Measurements from ENCODE around the gene WDR82. TPM values are rescaled to one million over a fixed set of nuclear protein-coding genes. Genes with fewer than 3 reads are reported as not detected.

The WDR82 gene
- total RNA-seq, 4 donors from 2014 or later = 46.7 to 57.6 (median 52.5) TPM

DNA sequence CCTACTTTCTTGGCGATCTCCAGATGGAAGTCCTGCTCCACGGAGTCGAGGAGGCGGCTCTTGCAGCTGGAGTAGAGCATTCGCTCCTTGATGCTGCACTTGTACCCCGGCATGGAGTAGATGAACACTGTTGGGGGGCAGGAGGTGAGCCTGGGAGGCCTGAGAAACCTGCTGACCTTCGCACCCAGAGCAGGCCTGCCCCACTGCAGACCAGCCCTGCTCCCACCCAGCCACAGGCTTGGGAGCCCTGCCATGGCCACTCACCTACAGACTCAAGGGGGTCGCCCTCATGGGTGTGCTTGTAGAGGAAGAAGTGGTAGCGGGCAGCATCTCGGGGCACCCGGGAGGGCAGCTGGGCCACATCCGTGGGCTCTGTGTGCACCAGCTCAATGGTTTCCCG is 48.8 kb downstream of the WDR82 start:
- Histone ChIP-seq H3K4me1 (peaks cover 4% of the 10 kb centered on the region), H3K9me3 (no peaks in the 10 kb centered on the region), H3K4me3 (no peak overlapping the region), H3K36me3 (peaks cover 62% of the 10 kb centered on the region), H3K27ac (no peak overlapping the region), H3K27me3 (no peaks in the 10 kb centered on the region)
- DNase-seq (ENCODE audit: low spot score in 2 of 2) = no peak
- no peak for TF ChIP-seq EP300 (IDR thresholded peaks at IDR 0.05)
- TF ChIP-seq POLR2AphosphoS5 (IDR thresholded peaks at IDR 0.05) = no peak
- TF ChIP-seq POLR2A (IDR thresholded peaks at IDR 0.05) = no peak
- TF ChIP-seq, protein P1, sequence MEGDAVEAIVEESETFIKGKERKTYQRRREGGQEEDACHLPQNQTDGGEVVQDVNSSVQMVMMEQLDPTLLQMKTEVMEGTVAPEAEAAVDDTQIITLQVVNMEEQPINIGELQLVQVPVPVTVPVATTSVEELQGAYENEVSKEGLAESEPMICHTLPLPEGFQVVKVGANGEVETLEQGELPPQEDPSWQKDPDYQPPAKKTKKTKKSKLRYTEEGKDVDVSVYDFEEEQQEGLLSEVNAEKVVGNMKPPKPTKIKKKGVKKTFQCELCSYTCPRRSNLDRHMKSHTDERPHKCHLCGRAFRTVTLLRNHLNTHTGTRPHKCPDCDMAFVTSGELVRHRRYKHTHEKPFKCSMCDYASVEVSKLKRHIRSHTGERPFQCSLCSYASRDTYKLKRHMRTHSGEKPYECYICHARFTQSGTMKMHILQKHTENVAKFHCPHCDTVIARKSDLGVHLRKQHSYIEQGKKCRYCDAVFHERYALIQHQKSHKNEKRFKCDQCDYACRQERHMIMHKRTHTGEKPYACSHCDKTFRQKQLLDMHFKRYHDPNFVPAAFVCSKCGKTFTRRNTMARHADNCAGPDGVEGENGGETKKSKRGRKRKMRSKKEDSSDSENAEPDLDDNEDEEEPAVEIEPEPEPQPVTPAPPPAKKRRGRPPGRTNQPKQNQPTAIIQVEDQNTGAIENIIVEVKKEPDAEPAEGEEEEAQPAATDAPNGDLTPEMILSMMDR (IDR thresholded peaks at IDR 0.05) = no peak
- WGBS = 98% methylated on average over 10 of the region's 13 CpGs

DNA sequence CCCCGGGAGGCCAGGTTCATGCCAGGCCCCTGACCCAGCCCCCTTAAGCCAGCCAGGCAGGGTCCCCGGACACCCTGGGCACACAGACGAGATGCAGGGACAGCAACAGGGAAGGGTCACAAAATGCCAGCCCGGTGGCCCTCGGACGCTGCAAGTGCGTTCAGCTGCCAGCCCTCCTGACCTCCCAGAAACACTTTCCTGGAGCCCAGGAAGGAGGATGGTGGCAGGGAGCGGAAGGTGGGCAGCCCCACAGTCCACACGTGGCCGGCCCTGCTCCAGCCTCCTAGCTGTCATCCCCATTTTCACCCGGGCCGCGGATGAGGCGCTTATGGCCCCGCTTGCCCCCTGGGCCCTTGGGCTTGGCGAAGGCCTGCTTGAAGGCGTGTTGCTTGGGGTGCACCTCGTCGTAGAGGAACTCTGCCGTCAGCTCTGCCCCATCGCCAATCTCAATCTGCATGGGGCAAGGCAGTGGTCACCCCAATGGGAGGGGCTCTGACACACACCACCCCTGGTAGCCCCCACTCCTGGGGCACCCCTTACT is 49.6 kb downstream of the WDR82 start:
- Histone ChIP-seq H3K27ac (no peak overlapping the region), H3K36me3 (peaks cover 54% of the 10 kb centered on the region), H3K4me3 (no peak overlapping the region), H3K27me3 (no peaks in the 10 kb centered on the region), H3K9me3 (no peaks in the 10 kb centered on the region), H3K4me1 (peaks cover 4% of the 10 kb centered on the region)
- DNase-seq (ENCODE audit: low spot score in 2 of 2) = no peak
- 89% methylated on average over 13 of the region's 21 CpGs for WGBS
- TF ChIP-seq POLR2A (IDR thresholded peaks at IDR 0.05) = no peak
- TF ChIP-seq EP300 (IDR thresholded peaks at IDR 0.05) = no peak
- no peak for TF ChIP-seq POLR2AphosphoS5 (IDR thresholded peaks at IDR 0.05)
- TF ChIP-seq, protein P1 (IDR thresholded peaks at IDR 0.05) = no peak

DNA sequence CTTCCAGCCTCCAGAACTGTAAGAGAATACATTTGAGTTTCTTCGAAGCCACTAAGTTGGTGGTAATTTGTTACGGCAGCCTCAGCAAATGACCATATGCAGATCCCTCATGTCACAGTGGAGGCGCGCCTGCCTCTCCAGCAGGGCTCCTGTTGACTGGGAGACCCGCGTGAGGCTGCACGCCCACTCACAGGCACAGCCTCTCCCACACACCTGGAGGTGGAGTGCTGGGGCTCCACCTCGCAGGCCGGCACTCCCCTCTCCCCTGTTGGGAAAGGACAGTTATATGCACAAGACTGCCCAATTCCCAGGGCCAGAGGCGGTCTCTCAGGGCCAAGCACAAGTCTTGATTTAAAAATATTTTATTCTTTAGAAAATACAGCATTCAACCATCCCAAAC is 50.2 kb downstream of the WDR82 start:
- no peak overlapping the region for H3K4me3 ChIP-seq
- peaks cover 54% of the 10 kb centered on the region for H3K36me3 ChIP-seq
- no peaks in the 10 kb centered on the region for H3K9me3 ChIP-seq
- TF ChIP-seq, protein P1 (IDR thresholded peaks at IDR 0.05) = no peak
- TF ChIP-seq EP300 (IDR thresholded peaks at IDR 0.05) (no peak), POLR2A (IDR thresholded peaks at IDR 0.05) (no peak), POLR2AphosphoS5 (IDR thresholded peaks at IDR 0.05) (no peak)
- H3K27ac ChIP-seq = no peak overlapping the region
- H3K27me3 ChIP-seq = no peaks in the 10 kb centered on the region
- DNase-seq (ENCODE audit: low spot score in 2 of 2) = no peak
- WGBS = 89% methylated on average over 3 of the region's 10 CpGs
- H3K4me1 ChIP-seq = peaks cover 4% of the 10 kb centered on the region

DNA sequence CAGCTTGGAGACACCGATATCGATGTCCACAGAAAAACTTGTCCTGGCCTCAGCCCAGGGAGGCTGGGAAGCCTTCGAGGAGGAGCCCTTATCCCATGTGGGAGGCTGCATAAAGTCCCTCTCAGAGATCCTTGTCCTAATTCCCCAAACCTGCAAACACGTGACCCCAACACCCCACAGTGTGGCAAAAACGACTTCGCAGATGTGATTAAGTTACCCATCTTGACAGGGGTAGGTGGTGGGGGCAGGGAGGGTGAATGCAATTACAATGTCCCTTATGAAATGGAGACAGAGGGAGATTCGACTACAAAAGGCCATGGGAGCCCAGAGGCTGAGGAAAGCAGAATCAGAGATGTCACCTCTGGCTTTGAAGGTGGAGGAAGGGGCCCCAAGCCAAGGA is 50.7 kb downstream of the WDR82 start:
- TF ChIP-seq POLR2A (IDR thresholded peaks at IDR 0.05) (no peak), EP300 (IDR thresholded peaks at IDR 0.05) (no peak), POLR2AphosphoS5 (IDR thresholded peaks at IDR 0.05) (no peak)
- TF ChIP-seq, protein P1 (IDR thresholded peaks at IDR 0.05) = no peak
- WGBS = 86% methylated on average over 7 of the region's 7 CpGs
- peaks cover under 1% of the 10 kb centered on the region for H3K4me1 ChIP-seq
- H3K9me3 ChIP-seq = no peaks in the 10 kb centered on the region
- no peak overlapping the region for H3K4me3 ChIP-seq
- no peak overlapping the region for H3K27ac ChIP-seq
- H3K27me3 ChIP-seq = no peaks in the 10 kb centered on the region
- peaks cover 50% of the 10 kb centered on the region for H3K36me3 ChIP-seq
- no peak for DNase-seq (ENCODE audit: low spot score in 2 of 2)

DNA sequence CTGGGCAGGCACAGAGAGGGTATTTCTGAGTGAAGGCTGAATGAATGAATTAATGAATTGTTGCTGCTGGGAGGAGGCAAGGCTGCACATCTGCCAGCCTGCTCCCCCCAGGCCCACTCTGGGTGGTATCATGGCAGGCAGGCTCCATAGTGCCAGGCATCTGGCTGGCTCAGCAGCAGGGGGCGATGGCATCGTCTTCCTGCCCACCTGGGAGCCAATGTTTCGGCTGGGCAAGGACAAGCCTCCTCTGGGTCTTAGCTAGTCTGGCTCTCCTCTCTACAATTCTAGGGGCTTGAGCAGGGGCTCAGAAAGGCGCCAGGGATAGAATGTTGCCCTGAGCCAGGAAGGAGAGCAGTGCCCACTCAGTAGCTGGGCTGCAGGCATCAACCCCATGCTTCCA is 51.3 kb downstream of the WDR82 start:
- no peaks in the 10 kb centered on the region for H3K4me1 ChIP-seq
- WGBS = 73% methylated on average over 3 of the region's 4 CpGs
- no peak for DNase-seq (ENCODE audit: low spot score in 2 of 2)
- no peak overlapping the region for H3K27ac ChIP-seq
- H3K36me3 ChIP-seq = peaks cover 43% of the 10 kb centered on the region
- no peak overlapping the region for H3K4me3 ChIP-seq
- TF ChIP-seq EP300 (IDR thresholded peaks at IDR 0.05) (no peak), POLR2A (IDR thresholded peaks at IDR 0.05) (no peak), POLR2AphosphoS5 (IDR thresholded peaks at IDR 0.05) (no peak)
- TF ChIP-seq, protein P1 (IDR thresholded peaks at IDR 0.05) = no peak
- no peaks in the 10 kb centered on the region for H3K9me3 ChIP-seq
- H3K27me3 ChIP-seq = no peaks in the 10 kb centered on the region
